Tibial nerve (tissue), 4 donors: ENCODE measurements around the gene PRPSAP1. TPM values are rescaled to one million over a fixed set of nuclear protein-coding genes. Genes with fewer than 3 reads are reported as not detected.

Source experiments
- DNase-seq, 2 donors: peaks; one replicate each; pipeline ENCODE4 v3.0.0-alpha.2; 2019; ENCODE audit warnings: low spot score in 2 of 2
- H3K27ac ChIP-seq, 4 donors: fragments of 200-600 bp; sonication (generic) in 3 of 4; one replicate each; pipeline ENCODE4 v1.5.1; 2017 to 2019; ENCODE audit warnings: mild to moderate bottlenecking in 1 of 4
- H3K27me3 ChIP-seq, 2 donors: fragments of 200-600 bp; sonication (generic) in 1 of 2; one replicate each; pipeline versions ENCODE4 v1.5.1 to v1.6.0; 2017 to 2019
- H3K36me3 ChIP-seq, 3 donors: fragments of 200-600 bp; sonication (generic); one replicate each; pipeline ENCODE4 v1.5.1; 2018 to 2019
- H3K4me1 ChIP-seq, 4 donors: fragments of 200-600 bp; sonication (generic) in 3 of 4; one replicate each; pipeline ENCODE4 v1.5.1; 2017 to 2019
- H3K4me3 ChIP-seq, 4 donors: fragments of 200-600 bp; sonication (generic) in 3 of 4; one replicate each; pipeline ENCODE4 v1.5.1; 2017 to 2019; ENCODE audit warnings: mild to moderate bottlenecking in 1 of 4, moderate library complexity in 1 of 4
- H3K9me3 ChIP-seq, 4 donors: fragments of 200-600 bp; sonication (generic) in 3 of 4; one replicate each; pipeline ENCODE4 v1.5.1; 2017 to 2019
- EP300 ChIP-seq, 2 donors: sonication (generic); formaldehyde crosslinking; IDR thresholded peaks; one replicate each; pipeline ENCODE4 v1.6.1; 2017; ENCODE audit warnings: antibody characterized with exemption in 2 of 2, mild to moderate bottlenecking in 1 of 2
- POLR2A ChIP-seq, 2 donors: fragments of 450-650 bp; IDR thresholded peaks; one replicate each; pipeline ENCODE4 v1.6.1; 2017; ENCODE audit warnings: antibody characterized with exemption in 2 of 2, mild to moderate bottlenecking in 2 of 2, moderate library complexity in 2 of 2
- WGBS, 2 donors: methylation state at CpG; one replicate each; pipeline ENCODE4 v1.1.5; 2018; 5-methylcytosine and 5-hydroxymethylcytosine counted together
- total RNA-seq, 4 donors: library from RNA; depleted of rRNA; stranded (reverse); fragments of >200 nt; gene quantifications; one replicate each; pipeline ENCODE4 v1.1.0, GENCODE V29; 2016
- TF ChIP-seq, protein P1 (sequence below), 5 experiments: fragments of 200-600 bp in 3 of 5; fragments of 450-650 bp in 2 of 5; sonication (generic) in 3 of 5; IDR thresholded peaks; one replicate each; pipeline ENCODE4 v1.5.1; 2016 to 2019; ENCODE audit warnings: antibody characterized with exemption in 5 of 5, mild to moderate bottlenecking in 3 of 5, moderate library complexity in 2 of 5

The PRPSAP1 gene
- total RNA-seq, 4 donors from 2014 or later = 66.8 to 108 (median 96.2) TPM

GRCh38 chr17:76335716-76336381, 17.9 kb downstream of the PRPSAP1 start:
- DNase-seq = no peak
- Histone ChIP-seq H3K9me3 (no peaks in the 10 kb centered on the region), H3K27ac (no peak overlapping the region), H3K4me1 (peaks cover 0 to 16% (median 2%) of the 10 kb centered on the region in 4 donors), H3K36me3 (no peaks in the 10 kb centered on the region), H3K4me3 (no peak overlapping the region), H3K27me3 (no peaks in the 10 kb centered on the region)
- no peak for TF ChIP-seq POLR2A (IDR thresholded peaks at IDR 0.05)
- TF ChIP-seq, protein P1, sequence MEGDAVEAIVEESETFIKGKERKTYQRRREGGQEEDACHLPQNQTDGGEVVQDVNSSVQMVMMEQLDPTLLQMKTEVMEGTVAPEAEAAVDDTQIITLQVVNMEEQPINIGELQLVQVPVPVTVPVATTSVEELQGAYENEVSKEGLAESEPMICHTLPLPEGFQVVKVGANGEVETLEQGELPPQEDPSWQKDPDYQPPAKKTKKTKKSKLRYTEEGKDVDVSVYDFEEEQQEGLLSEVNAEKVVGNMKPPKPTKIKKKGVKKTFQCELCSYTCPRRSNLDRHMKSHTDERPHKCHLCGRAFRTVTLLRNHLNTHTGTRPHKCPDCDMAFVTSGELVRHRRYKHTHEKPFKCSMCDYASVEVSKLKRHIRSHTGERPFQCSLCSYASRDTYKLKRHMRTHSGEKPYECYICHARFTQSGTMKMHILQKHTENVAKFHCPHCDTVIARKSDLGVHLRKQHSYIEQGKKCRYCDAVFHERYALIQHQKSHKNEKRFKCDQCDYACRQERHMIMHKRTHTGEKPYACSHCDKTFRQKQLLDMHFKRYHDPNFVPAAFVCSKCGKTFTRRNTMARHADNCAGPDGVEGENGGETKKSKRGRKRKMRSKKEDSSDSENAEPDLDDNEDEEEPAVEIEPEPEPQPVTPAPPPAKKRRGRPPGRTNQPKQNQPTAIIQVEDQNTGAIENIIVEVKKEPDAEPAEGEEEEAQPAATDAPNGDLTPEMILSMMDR (IDR thresholded peaks at IDR 0.05) = no peak
- TF ChIP-seq EP300 (IDR thresholded peaks at IDR 0.05) = no peak
- WGBS, 2 donors = 95 to 96% methylated on average over 9 of the region's 9 CpGs

GRCh38 chr17:76333673-76334505, 19.8 kb downstream of the PRPSAP1 start:
- no peak for DNase-seq
- H3K4me1 ChIP-seq = peaks cover 0 to 16% (median 3%) of the 10 kb centered on the region in 4 donors
- TF ChIP-seq, protein P1 (IDR thresholded peaks at IDR 0.05) = no peak
- no peak for TF ChIP-seq EP300 (IDR thresholded peaks at IDR 0.05)
- TF ChIP-seq POLR2A (IDR thresholded peaks at IDR 0.05) = no peak
- H3K36me3 ChIP-seq = peaks cover 0 to 17% (median 0%) of the 10 kb centered on the region in 3 donors
- no peaks in the 10 kb centered on the region for H3K27me3 ChIP-seq
- no peak overlapping the region for H3K4me3 ChIP-seq
- H3K9me3 ChIP-seq = no peaks in the 10 kb centered on the region
- H3K27ac ChIP-seq = no peak overlapping the region
- WGBS, 2 donors = 74 to 81% methylated on average over 11 of the region's 11 CpGs

DNA sequence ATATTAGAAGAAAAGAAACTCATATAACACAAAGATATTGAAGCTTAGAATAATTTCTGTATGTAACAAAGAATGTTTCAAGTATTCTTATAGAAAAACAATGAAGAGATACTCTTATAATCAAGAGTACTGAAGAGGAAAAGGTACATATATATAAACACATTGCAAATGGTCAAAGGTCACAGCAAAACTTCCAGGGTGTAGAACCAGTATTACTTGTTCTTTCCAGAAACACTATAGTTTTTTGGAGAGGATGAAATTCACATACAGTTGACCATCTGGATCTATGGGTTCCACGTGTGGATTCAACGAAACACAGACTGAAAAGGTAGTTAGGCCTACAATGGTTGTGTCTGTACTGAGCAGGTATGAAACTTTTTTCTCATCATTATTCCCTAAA, 22.6 kb downstream of the PRPSAP1 start:
- Histone ChIP-seq H3K9me3 (no peaks in the 10 kb centered on the region), H3K4me1 (peaks cover 0 to 11% (median 5%) of the 10 kb centered on the region in 4 donors), H3K27ac (no peak overlapping the region), H3K27me3 (no peaks in the 10 kb centered on the region), H3K4me3 (no peak overlapping the region), H3K36me3 (peaks cover 0 to 41% (median 0%) of the 10 kb centered on the region in 3 donors)
- DNase-seq = no peak
- TF ChIP-seq POLR2A (IDR thresholded peaks at IDR 0.05) = no peak
- no peak for TF ChIP-seq EP300 (IDR thresholded peaks at IDR 0.05)
- 90 to 91% methylated on average over 2 of the region's 2 CpGs for WGBS, 2 donors

DNA sequence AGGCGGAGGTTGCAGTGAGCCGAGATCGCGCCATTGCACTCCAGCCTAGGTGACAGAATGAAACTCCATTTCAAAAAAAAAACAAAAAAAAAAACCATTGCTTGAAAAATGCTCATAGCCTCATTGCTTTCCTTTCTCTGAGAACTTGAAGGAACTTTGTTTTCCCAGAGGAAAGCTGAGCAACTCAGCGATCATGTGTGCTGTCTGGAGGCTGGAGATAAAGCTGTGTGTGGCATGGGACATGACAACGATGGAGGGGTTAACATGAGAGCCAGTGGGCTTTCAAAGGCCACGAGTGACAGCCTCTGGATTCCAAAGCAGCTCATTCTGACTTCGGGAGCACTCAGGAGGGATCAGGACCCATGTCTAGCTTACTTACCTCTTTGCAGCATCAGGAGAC, 24.1 kb downstream of the PRPSAP1 start:
- DNase-seq = no peak
- no peak for TF ChIP-seq POLR2A (IDR thresholded peaks at IDR 0.05)
- TF ChIP-seq EP300 (IDR thresholded peaks at IDR 0.05) = no peak
- TF ChIP-seq, protein P1 (IDR thresholded peaks at IDR 0.05) = no peak
- Histone ChIP-seq H3K4me3 (no peak overlapping the region), H3K4me1 (peaks cover 0 to 10% (median 4%) of the 10 kb centered on the region in 4 donors), H3K27ac (no peak overlapping the region), H3K9me3 (no peaks in the 10 kb centered on the region), H3K27me3 (no peaks in the 10 kb centered on the region), H3K36me3 (peaks cover 0 to 41% (median 0%) of the 10 kb centered on the region in 3 donors)
- WGBS, 2 donors = 79 to 80% methylated on average over 8 of the region's 8 CpGs

DNA sequence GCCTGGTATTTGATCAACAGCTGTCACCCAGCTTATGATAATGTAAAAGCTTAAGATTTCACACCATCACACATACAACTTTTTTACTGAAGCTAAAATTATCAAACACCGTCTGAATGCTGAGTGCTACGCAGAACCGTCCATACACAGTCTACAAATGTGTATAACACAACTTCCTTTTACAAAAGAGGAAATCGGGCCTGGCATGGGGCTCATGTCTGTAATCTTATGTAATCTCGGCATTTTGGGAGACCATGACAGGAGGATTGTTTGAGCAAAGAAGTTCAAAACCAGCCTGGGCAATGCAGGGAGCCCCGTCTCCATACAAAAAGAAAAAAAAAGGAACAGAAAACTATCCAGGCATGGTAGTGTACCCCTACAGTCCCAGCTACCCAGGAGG, 26.0 kb downstream of the PRPSAP1 start:
- H3K27ac ChIP-seq = no peak overlapping the region
- DNase-seq = no peak
- no peak for TF ChIP-seq EP300 (IDR thresholded peaks at IDR 0.05)
- no peak for TF ChIP-seq POLR2A (IDR thresholded peaks at IDR 0.05)
- TF ChIP-seq, protein P1 (IDR thresholded peaks at IDR 0.05) = no peak
- H3K36me3 ChIP-seq = peaks cover 0 to 43% (median 0%) of the 10 kb centered on the region in 3 donors
- no peaks in the 10 kb centered on the region for H3K9me3 ChIP-seq
- WGBS, 2 donors = 82% methylated on average over 6 of the region's 6 CpGs
- H3K4me1 ChIP-seq = peaks cover 0 to 10% (median 0%) of the 10 kb centered on the region in 4 donors
- H3K4me3 ChIP-seq = no peak overlapping the region
- H3K27me3 ChIP-seq = no peaks in the 10 kb centered on the region
